SIG-M5 (cell line): ENCODE results near the gene EOMES.
A peak's percentile ranks its signal among the peaks of the same experiment; 100 is the strongest.
"Not testable (repeated sequence)": the region's sequence is repeated elsewhere in the genome, so short reads cannot be mapped to it uniquely, and the experiment has no call there.

Experiments
- DNase-seq: peaks from one replicate; lab custom pipeline; 2025; lab: John Stamatoyannopoulos, UW

The EOMES gene

DNA sequence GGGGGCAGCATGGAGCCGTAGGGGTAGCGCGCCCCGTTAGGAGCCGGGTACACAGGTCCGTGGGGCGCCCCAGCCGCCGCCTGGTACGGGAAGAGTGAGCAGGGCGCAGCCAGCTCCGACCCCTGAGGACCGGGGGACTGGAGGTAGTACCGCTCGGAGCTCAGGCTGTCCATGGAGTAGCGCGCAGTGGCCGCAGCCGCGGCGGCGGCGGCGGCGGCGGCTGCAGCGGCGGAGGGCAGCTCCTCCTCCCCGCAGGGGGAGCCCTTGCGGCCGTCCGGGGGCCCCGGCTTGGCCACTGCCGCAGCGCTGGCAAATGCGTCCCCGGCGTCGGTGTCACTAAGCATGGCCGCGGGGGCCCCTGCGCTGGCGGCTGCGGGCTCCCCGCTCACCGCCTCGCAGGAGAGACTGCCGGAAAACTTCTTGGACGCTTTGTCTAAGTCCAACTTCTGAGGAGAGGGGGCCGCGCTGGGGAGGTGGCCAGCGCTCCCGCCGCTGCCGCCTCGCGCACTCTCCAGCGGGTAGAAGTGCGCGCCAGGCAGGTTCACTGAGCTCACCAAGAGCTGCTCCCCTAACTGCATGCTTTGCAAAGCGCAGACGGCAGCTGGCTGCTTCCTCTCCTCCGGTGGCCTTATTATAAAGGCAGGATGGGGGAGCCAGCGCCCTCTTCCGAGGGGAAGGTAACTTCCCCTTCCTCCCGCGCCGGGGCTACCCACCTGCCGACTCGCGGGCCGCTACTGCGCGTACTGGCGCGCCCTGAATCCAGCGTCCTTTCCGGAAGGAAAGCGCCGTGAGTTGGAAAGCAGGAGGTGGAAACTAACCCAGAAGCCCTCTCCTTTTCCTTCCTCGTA is at the start of gene EOMES:
Gene EOMES (minus strand): TSS at position 607 of the 848 bp plus-strand sequence. CDS start 29 bp downstream, at position 578.
- DNase-seq: peak; percentile 10

DNA sequence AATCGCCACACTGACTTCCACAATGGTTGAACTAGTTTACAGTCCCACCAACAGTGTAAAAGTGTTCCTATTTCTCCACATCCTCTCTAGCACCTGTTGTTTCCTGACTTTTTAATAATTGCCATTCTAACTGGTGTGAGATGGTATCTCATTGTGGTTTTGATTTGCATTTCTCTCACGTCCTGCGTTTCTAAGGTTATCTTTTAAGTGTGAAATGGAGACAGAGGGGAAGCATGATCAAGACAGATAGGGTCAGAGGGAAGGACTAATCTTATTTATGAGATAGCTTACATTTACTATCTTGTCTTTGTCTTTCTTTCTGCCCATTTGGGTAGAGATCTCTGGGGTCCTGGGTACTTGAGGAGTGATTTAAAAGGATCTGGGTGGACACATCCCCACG is 48.3 kb upstream of the EOMES start:
- DNase-seq: not testable (repeated sequence)

- DNase-seq: no peak
These were observed 44.9 kb upstream of the EOMES start for GRCh38 chr3:27767000-27767399.

- DNase-seq: no peak
These were observed 36.0 kb upstream of the EOMES start for GRCh38 chr3:27758083-27758482.

DNA sequence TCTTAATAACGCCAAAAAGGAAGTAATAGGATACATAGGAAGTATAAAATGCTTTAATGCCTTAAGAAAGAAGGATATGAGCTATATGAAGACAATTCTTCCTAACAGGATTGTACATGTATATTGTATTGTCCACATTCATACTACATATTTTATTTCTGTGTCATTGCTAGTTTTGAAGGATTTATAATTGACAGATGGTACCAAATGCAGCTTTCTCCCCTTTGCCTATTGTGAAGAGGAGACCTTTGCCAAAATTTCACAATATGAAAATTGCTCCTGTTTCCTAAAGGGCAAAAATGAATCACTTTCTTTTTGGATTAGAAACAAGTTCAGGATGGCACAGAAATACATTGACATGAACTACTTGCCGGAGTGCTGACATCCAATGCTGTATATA is 34.8 kb upstream of the EOMES start:
- DNase-seq: no peak

DNA sequence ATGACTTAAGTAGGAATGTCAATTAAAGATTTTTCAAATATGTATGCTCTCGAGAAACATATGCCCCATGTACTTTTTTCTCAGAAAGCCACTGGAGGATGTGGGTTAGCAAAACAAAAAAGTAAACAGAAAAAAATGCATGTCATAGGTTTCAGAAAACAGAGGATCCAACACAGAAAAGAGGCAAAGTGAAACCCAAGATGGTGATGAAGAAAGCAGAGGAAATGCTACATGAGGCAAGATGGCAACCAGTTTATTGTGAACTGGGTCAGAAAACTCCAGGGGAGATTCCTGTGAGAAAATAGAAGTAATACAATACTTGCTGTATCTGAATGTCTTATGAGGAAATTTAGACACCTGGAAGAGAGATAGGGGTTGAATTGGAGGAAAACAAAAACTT is 30.8 kb upstream of the EOMES start:
- no peak for DNase-seq

GRCh38 chr3:27749643-27750042 is 27.5 kb upstream of the EOMES start:
- DNase-seq: no peak

GRCh38 chr3:27746838-27747237 is 24.7 kb upstream of the EOMES start:
- DNase-seq: no peak

- no peak for DNase-seq
These were observed 18.7 kb upstream of the EOMES start for GRCh38 chr3:27740854-27741253.

DNA sequence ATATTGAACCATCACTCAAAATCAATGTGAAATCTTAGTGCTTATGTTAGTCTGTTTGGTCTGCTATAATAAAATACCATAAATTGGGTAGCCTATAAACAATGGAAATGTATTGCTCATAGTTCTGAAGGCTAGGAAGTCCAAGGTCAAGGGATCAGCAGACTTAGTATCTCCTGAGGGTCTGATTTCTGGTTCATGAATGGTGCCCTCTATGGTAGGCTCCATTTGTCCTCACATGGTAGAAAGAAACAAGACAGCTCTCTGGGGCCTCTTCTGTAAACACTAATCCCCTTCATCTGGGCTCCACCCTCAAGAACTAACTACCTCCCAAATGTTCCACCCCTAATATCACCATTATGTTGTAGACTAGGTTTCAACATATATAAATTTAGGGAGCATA is 15.0 kb upstream of the EOMES start:
- DNase-seq: no peak

- no peak for DNase-seq
These were observed 8.9 kb upstream of the EOMES start for GRCh38 chr3:27730774-27731659.

DNA sequence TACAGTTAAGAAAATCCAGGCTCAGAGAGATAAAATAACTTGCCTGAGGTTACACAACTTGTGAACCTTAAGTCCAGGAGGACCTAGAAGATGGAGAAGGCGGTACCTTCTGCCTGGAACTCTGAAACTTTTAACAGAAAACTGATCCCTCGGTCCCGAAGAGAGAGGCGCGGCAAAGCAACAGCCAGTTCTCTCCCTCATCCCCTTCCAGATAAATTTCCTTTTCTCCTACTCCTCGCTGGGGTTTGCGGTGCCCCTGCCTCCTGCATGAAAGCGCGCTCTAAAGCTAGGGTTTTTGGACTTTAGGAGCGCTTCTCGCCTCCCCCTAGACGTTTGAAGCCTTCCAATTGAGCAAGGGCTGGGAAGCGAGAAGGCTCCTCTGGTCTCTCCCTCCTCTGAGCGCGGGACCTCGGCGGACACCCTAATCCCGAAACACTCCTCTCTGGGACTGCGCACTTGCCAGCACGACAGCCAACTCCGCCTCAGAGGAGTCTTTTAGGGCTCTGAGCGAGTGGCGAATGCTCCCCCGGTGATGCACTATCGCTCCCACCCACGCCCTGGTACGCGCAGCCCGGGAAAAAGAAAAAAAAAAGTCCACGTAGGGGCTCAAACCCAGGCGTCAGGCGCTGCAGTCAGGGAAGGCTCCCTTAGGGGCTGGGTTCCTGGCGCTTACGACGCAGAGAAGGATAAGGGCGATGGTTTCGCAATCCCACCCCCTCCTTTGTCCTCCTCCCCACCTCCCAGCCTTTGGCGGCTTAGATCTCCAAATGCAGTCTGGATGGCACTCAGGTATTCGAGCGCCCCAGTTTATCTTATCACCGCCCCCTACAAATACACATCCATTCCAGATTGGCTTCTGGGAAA is 7.9 kb upstream of the EOMES start:
- no peak for DNase-seq

DNA sequence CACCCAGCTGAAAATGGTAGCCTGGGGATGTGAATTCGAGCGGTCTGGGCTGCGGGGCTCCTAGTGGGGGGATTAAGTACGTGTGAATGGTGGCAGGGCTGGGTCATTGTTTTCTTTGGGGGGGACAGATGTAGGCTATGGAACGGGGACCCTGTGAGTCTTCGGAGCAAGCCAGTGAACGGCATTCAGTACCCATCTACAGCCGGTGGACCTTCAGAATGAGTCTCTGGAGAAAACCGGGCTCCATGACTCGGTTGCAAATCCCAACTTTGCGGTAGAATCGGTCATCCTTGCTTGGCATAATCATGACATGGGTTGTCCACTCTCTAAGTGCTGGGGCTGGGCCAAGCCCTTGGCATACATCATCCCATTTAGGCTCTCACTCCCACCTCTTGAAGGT is 7.2 kb upstream of the EOMES start:
- no peak for DNase-seq

- DNase-seq: no peak
These were observed 6.3 kb upstream of the EOMES start for GRCh38 chr3:27728195-27729087.

DNA sequence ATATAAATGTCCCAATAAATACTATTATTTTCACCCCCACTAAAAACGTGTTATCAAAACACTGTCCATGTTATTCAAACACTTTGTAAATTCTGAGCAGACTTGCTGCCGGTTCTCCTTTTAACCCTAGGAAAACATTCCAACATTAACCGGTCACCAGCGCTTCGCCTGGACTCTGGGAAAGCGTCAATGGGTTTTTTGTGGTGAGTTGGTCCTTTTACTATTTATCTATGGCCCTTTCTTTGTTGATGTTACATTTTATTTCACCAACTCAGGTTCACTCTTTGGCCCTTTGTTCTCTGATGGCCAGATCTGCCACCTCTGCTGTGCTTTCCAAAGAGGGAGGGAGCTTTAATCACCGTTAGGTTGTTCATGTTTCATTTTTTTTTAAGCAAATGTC is 4.1 kb upstream of the EOMES start:
- no peak for DNase-seq

DNA sequence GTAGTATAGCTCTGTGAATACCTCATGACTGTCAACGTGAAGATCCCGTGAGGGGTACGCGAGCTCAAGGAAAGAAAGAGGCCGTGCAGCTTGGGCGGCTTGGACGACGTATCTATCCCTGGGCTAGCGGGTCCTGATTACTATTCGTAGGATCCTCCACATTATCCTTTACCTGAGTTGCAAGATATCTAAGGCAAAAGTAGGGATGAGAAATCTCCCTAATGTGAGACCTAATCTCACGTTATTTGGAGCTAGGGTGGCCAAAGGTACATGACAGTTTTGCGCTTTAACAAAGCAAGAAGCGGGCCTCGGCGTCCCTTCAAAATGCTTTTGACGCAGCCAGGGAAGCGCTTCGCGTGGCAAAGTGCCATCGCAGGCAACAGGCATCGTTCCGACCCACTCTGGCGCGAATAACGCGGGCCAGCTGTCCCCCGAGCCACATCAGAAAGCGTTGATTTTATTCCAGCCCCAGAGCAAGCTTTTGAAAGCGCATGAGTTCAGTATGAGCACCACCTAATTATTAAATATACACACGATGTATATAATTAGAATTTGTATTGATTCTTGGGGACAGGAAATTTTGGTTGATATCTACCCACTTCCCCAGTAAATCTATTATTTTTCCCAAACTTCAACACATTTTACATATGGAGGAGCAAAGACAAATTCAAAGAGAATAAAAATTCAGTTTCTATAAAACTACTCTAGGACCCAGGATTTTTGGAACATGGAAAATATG is 2.5 kb upstream of the EOMES start:
- DNase-seq: no peak

GRCh38 chr3:27723815-27724458 is 1.8 kb upstream of the EOMES start:
- no peak for DNase-seq

DNA sequence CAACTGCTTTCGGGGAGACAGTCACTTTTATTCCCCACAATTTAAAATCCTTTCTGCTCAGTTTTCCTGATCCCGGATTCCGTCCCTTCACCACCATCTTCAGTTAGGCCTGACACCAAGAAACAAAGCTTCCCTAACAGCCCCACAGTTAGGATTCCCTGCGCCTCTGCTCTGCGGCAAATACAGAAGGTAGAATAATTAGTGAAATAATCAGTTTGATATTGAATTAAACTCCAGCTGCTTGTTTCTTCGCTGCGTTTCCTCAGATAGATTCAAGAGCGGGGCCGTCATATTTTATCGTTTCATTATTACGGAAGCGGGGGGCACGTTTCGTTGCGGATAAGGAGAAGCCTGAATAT is 1.3 kb upstream of the EOMES start:
- DNase-seq: no peak

- no peak for DNase-seq
These were observed 900 bp upstream of the EOMES start for GRCh38 chr3:27723001-27723445.
